Measurements from ENCODE around the gene TMEM74B. TPM values are rescaled to one million over a fixed set of nuclear protein-coding genes. Genes with fewer than 3 reads are reported as not detected.

TMEM74B gene
- total RNA-seq, 4 donors from 2014 or later, result 0.71 to 2.1 (median 1.2) TPM

GRCh38 chr20:1195226-1195625 lies 10.4 kb upstream of the TMEM74B start:
- Histone ChIP-seq H3K9me3 (peaks cover 0 to 5% (median 0%) of the 10 kb centered on the region in 4 donors), H3K27ac (replicated peaks in 1 of 4) (no peak overlapping the region), H3K4me3 (no peak overlapping the region), H3K36me3 (no peaks in the 10 kb centered on the region), H3K4me1 (no peaks in the 10 kb centered on the region), H3K27me3 (no peaks in the 10 kb centered on the region)
- intact Hi-C loops (cut with DNase I), result no loop called here
- WGBS, result 80% methylated on average over 1 of the region's 1 CpG
- no peak for DNase-seq (ENCODE audit: extremely low spot score)
- TF ChIP-seq, protein P1, sequence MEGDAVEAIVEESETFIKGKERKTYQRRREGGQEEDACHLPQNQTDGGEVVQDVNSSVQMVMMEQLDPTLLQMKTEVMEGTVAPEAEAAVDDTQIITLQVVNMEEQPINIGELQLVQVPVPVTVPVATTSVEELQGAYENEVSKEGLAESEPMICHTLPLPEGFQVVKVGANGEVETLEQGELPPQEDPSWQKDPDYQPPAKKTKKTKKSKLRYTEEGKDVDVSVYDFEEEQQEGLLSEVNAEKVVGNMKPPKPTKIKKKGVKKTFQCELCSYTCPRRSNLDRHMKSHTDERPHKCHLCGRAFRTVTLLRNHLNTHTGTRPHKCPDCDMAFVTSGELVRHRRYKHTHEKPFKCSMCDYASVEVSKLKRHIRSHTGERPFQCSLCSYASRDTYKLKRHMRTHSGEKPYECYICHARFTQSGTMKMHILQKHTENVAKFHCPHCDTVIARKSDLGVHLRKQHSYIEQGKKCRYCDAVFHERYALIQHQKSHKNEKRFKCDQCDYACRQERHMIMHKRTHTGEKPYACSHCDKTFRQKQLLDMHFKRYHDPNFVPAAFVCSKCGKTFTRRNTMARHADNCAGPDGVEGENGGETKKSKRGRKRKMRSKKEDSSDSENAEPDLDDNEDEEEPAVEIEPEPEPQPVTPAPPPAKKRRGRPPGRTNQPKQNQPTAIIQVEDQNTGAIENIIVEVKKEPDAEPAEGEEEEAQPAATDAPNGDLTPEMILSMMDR (IDR thresholded peaks at IDR 0.05), result no peak
- TF ChIP-seq POLR2AphosphoS5 (IDR thresholded peaks at IDR 0.05), result no peak
- no peak for TF ChIP-seq EP300 (IDR thresholded peaks at IDR 0.05)
- TF ChIP-seq POLR2A (IDR thresholded peaks at IDR 0.05; ENCODE audit: low read depth), result no peak

DNA sequence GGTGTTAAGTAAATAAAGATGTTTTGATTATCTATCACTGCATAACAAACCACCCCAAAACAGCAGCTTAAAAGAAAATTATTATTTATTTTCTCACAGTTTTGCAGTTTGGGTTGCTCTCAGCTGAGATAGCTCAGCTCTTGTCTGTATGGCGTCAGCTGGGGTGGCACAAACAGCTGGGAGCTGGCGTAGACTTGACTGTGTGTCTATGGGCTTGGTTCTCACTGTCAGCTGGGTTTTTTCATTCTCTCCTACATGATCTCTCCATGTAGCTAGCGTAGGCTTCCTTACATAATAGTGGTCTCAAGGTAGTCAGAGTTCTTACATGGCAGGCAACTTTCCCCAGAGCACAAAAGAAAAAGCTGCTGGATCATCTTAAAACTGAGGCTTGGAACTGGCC lies 6.5 kb upstream of the TMEM74B start:
- no peaks in the 10 kb centered on the region for H3K9me3 ChIP-seq
- no peak for DNase-seq (ENCODE audit: extremely low spot score)
- H3K36me3 ChIP-seq, result no peaks in the 10 kb centered on the region
- WGBS, result 58% methylated on average over 3 of the region's 3 CpGs
- no peak overlapping the region for H3K4me3 ChIP-seq
- H3K27ac ChIP-seq (replicated peaks in 1 of 4), result no peak overlapping the region
- H3K4me1 ChIP-seq, result peaks cover 0 to 4% (median 1%) of the 10 kb centered on the region in 4 donors
- no peak for TF ChIP-seq EP300 (IDR thresholded peaks at IDR 0.05)
- no peak for TF ChIP-seq POLR2AphosphoS5 (IDR thresholded peaks at IDR 0.05)
- TF ChIP-seq, protein P1 (IDR thresholded peaks at IDR 0.05), result no peak
- no peak for TF ChIP-seq POLR2A (IDR thresholded peaks at IDR 0.05; ENCODE audit: low read depth)
- H3K27me3 ChIP-seq, result peaks cover 0 to 27% (median 2%) of the 10 kb centered on the region in 4 donors
- intact Hi-C loops (cut with DNase I), result no loop called here

GRCh38 chr20:1190847-1191246 lies 6.1 kb upstream of the TMEM74B start:
- no peaks in the 10 kb centered on the region for H3K9me3 ChIP-seq
- no peaks in the 10 kb centered on the region for H3K36me3 ChIP-seq
- no peak for DNase-seq (ENCODE audit: extremely low spot score)
- H3K4me1 ChIP-seq, result peaks cover 2 to 6% (median 4%) of the 10 kb centered on the region in 4 donors
- TF ChIP-seq, protein P1 (IDR thresholded peaks at IDR 0.05), result no peak
- TF ChIP-seq POLR2A (IDR thresholded peaks at IDR 0.05; ENCODE audit: low read depth), result no peak
- no peak for TF ChIP-seq EP300 (IDR thresholded peaks at IDR 0.05)
- no peak for TF ChIP-seq POLR2AphosphoS5 (IDR thresholded peaks at IDR 0.05)
- WGBS, result 78% methylated on average over 3 of the region's 3 CpGs
- H3K27ac ChIP-seq (replicated peaks in 1 of 4), result no peak overlapping the region
- H3K4me3 ChIP-seq, result no peak overlapping the region
- H3K27me3 ChIP-seq, result peaks cover 0 to 32% (median 5%) of the 10 kb centered on the region in 4 donors
- intact Hi-C loops (cut with DNase I), result no loop called here

GRCh38 chr20:1189827-1190226 lies 5.0 kb upstream of the TMEM74B start:
- Histone ChIP-seq H3K27me3 (peaks cover 0 to 42% (median 14%) of the 10 kb centered on the region in 4 donors), H3K36me3 (no peaks in the 10 kb centered on the region), H3K4me1 (peaks cover 8 to 16% (median 13%) of the 10 kb centered on the region in 4 donors), H3K27ac (replicated peaks in 1 of 4) (no peak overlapping the region), H3K4me3 (no peak overlapping the region), H3K9me3 (no peaks in the 10 kb centered on the region)
- DNase-seq (ENCODE audit: extremely low spot score), result no peak
- TF ChIP-seq, protein P1 (IDR thresholded peaks at IDR 0.05), result no peak
- no peak for TF ChIP-seq POLR2AphosphoS5 (IDR thresholded peaks at IDR 0.05)
- TF ChIP-seq EP300 (IDR thresholded peaks at IDR 0.05), result no peak
- TF ChIP-seq POLR2A (IDR thresholded peaks at IDR 0.05; ENCODE audit: low read depth), result no peak
- intact Hi-C loops (cut with DNase I), result no loop called here
- WGBS, result 72% methylated on average over 1 of the region's 1 CpG

GRCh38 chr20:1188347-1188746 lies 3.6 kb upstream of the TMEM74B start:
- Histone ChIP-seq H3K27ac (replicated peaks in 1 of 4) (no peak overlapping the region), H3K9me3 (no peaks in the 10 kb centered on the region), H3K4me1 (peaks cover 12 to 20% (median 19%) of the 10 kb centered on the region in 4 donors), H3K4me3 (no peak overlapping the region), H3K36me3 (no peaks in the 10 kb centered on the region), H3K27me3 (peaks cover 0 to 57% (median 20%) of the 10 kb centered on the region in 4 donors)
- intact Hi-C loops (cut with DNase I), result no loop called here
- DNase-seq (ENCODE audit: extremely low spot score), result no peak
- TF ChIP-seq, protein P1 (IDR thresholded peaks at IDR 0.05), result no peak
- TF ChIP-seq POLR2AphosphoS5 (IDR thresholded peaks at IDR 0.05), result no peak
- TF ChIP-seq EP300 (IDR thresholded peaks at IDR 0.05), result no peak
- TF ChIP-seq POLR2A (IDR thresholded peaks at IDR 0.05; ENCODE audit: low read depth), result no peak
- WGBS, result 96% methylated on average over 1 of the region's 1 CpG
